GM12878 (cell line): Measurements from ENCODE around the gene C3orf49.
A peak's percentile ranks its signal among the peaks of the same experiment; 100 is the strongest.

Experiments used
- ASH2L ChIP-seq: fragments of 300-600, 200-600 bp; sonication (generic); IDR thresholded peaks from 2 replicates; pipeline ENCODE4 v1.6.1; 2017; ENCODE audit warnings: low read depth, mild to moderate bottlenecking, borderline replicate concordance
- CEBPB ChIP-seq, 2 experiments: fragments of 150-350 bp in 1 of 2; IDR thresholded peaks; 2 replicates each; pipeline ENCODE4 v1.6.1; 2012 to 2014; ENCODE audit warnings: low read depth in 2 of 2, low read length in 2 of 2, borderline replicate concordance in 1 of 2, inconsistent platforms in 1 of 2
- CREB1 ChIP-seq: IDR thresholded peaks from 2 replicates; pipeline ENCODE4 v1.6.1; 2012; ENCODE audit warnings: low read depth, mild to moderate bottlenecking, inconsistent platforms
- CTCF ChIP-seq, 3 experiments: IDR thresholded peaks in 2 of 3; conservative IDR thresholded peaks in 1 of 3; 2 replicates each; pipeline ENCODE4 v1.5.1; 2011; ENCODE audit warnings: low read depth in 3 of 3, low read length in 3 of 3, mild to moderate bottlenecking in 3 of 3, control low read depth in 2 of 3, moderate library complexity in 2 of 3, inconsistent platforms in 1 of 3, mixed read lengths in 1 of 3; ENCODE audit not compliant: control insufficient read depth in 2 of 3, insufficient read depth in 1 of 3; ENCODE audit errors: extremely low read depth in 1 of 3
- EGR1 ChIP-seq, 2 experiments: IDR thresholded peaks; 1 replicate in 1 of 2; 2 replicates in 1 of 2; pipeline ENCODE4 v1.6.1; 2011 to 2012; ENCODE audit warnings: low read depth in 2 of 2, low read length in 2 of 2, borderline replicate concordance in 1 of 2, mild to moderate bottlenecking in 1 of 2, moderate library complexity in 1 of 2
- ESRRA ChIP-seq: IDR thresholded peaks from 2 replicates; pipeline ENCODE4 v1.6.1; 2012; ENCODE audit warnings: mild to moderate bottlenecking, low read length, improper control_type of control experiment
- MAX ChIP-seq: IDR thresholded peaks from 2 replicates; pipeline ENCODE4 v1.6.1; 2012; ENCODE audit warnings: low read depth, low read length, improper control_type of control experiment
- POU2F2 ChIP-seq: IDR thresholded peaks from 3 replicates; pipeline ENCODE4 v1.6.1; 2011; ENCODE audit warnings: low read depth, mild to moderate bottlenecking, low read length, borderline replicate concordance
- SMC3 ChIP-seq: IDR thresholded peaks from 2 replicates; pipeline ENCODE4 v1.6.1; 2011; ENCODE audit warnings: low read length, improper control_type of control experiment, borderline replicate concordance
- SREBF2 ChIP-seq: IDR thresholded peaks from 2 replicates; pipeline ENCODE4 v1.6.1; 2012; ENCODE audit warnings: mild to moderate bottlenecking, low read length
- TCF12 ChIP-seq: IDR thresholded peaks from 2 replicates; pipeline ENCODE4 v1.6.1; 2011; ENCODE audit warnings: low read depth, mild to moderate bottlenecking, low read length
- USF1 ChIP-seq: IDR thresholded peaks from 2 replicates; pipeline ENCODE4 v1.6.1; 2011; ENCODE audit warnings: borderline replicate concordance, low read depth, mild to moderate bottlenecking, moderate library complexity, mixed read lengths, low read length; ENCODE audit not compliant: insufficient read depth; ENCODE audit errors: extremely low read length

GRCh38 chr3:63863150-63864007 is 44.3 kb downstream of the C3orf49 start, which contains the start of the genes ATXN7 and THOC7:
- TF ChIP-seq SREBF2 (no peak), CTCF (IDR thresholded peaks at IDR 0.05 in 2 of 3, conservative IDR thresholded peaks at IDR 0.05 in 1 of 3; ENCODE audit: control insufficient read depth in 2 of 3, extremely low read depth in 1 of 3, insufficient read depth in 1 of 3, low read depth in 3 of 3, low read length in 3 of 3) (no peak), POU2F2 (no peak), MAX (peak; percentile 41), ASH2L (no peak; the same call in 1 of the 2 replicates), USF1 (no peak), CEBPB (IDR thresholded peaks at IDR 0.05; ENCODE audit: borderline replicate concordance in 1 of 2, low read depth in 2 of 2, low read length in 2 of 2) (no peak), ESRRA (no peak), CREB1 (no peak), TCF12 (no peak), EGR1 (IDR thresholded peaks at IDR 0.05; ENCODE audit: borderline replicate concordance in 1 of 2, low read depth in 2 of 2, low read length in 2 of 2) (no peak), SMC3 (no peak)
